HFF-Myc (cell line): ENCODE measurements around the gene JOSD1.

ENCODE experiments used
- DNase-seq: peaks from one replicate; pipeline ENCODE4 v3.0.0-alpha.2; 2011; ENCODE audit warnings: low read depth; ENCODE audit errors: extremely low read depth
- H3K4me3 ChIP-seq: replicated peaks from 2 replicates; pipeline ENCODE4 v1.5.1; 2011; ENCODE audit warnings: low read depth, mild to moderate bottlenecking, control low read depth, low read length
- TF ChIP-seq, protein P1 (sequence below): IDR thresholded peaks from 2 replicates; pipeline ENCODE4 v1.5.1; 2012; ENCODE audit warnings: mild to moderate bottlenecking, low read depth, low read length, control low read depth; ENCODE audit errors: missing control alignments

The JOSD1 gene

DNA sequence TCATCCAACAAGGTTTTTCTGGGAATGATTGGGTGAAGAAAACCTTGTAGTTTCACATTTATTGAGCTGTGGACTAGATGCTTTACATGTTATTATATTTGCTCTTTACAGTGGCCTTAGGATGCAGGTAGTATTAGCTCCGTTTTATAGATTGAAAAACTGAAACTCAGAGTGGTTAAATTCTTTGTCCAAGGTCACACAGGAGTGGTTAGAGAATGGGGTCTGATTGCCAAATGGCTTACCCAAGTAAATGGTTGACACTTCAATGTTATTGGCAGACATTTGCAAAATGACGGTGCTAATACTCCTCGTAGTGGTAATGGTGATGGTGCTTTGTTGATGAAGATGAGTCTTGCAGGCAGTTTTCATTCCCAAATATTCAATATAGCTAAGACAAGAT is 7.2 kb upstream of the JOSD1 start:
- TF ChIP-seq, protein P1, sequence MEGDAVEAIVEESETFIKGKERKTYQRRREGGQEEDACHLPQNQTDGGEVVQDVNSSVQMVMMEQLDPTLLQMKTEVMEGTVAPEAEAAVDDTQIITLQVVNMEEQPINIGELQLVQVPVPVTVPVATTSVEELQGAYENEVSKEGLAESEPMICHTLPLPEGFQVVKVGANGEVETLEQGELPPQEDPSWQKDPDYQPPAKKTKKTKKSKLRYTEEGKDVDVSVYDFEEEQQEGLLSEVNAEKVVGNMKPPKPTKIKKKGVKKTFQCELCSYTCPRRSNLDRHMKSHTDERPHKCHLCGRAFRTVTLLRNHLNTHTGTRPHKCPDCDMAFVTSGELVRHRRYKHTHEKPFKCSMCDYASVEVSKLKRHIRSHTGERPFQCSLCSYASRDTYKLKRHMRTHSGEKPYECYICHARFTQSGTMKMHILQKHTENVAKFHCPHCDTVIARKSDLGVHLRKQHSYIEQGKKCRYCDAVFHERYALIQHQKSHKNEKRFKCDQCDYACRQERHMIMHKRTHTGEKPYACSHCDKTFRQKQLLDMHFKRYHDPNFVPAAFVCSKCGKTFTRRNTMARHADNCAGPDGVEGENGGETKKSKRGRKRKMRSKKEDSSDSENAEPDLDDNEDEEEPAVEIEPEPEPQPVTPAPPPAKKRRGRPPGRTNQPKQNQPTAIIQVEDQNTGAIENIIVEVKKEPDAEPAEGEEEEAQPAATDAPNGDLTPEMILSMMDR, result no peak
- no peak for DNase-seq
- H3K4me3 ChIP-seq, result peak overlapping the region; percentile 61; the same call in 1 of the 2 replicates

DNA sequence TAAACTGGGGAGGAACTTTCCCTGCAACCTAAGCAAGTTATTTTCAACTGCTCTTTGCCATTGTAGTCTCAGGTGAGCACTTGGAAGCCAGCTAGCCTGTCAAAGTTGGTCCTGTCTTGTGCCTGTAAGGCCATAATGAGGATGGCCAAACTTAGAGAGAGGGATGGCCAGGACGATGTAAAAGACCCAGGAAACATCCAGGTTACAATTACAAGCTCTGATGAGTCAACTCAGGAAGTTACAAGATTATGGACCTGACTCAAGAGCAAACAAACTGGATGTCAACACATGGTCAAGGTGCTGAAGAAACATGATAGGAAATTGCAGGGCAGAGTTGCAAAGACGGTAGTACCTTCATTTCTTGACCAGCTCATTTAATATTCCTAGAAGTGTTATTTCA is 6.6 kb upstream of the JOSD1 start:
- TF ChIP-seq, protein P1, result no peak
- peak; percentile 25 for DNase-seq
- H3K4me3 ChIP-seq, result peak overlapping the region; percentile 61

DNA sequence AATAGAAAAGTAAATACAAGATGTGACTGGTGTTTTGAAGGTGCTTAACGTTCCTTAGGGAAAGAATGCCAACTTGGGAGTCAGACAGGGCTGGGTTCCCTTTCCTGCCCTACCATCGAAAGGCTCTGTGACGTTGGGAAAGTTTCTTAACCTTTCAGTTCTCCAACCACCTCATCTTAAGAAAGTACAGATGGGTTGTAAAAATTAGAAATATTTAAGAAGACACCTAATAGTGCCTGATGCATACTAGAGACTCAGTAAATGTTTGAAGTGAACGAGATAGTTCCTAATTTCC is 6.1 kb upstream of the JOSD1 start:
- no peak for DNase-seq
- peak overlapping the region; percentile 61 for H3K4me3 ChIP-seq
- TF ChIP-seq, protein P1, result no peak

DNA sequence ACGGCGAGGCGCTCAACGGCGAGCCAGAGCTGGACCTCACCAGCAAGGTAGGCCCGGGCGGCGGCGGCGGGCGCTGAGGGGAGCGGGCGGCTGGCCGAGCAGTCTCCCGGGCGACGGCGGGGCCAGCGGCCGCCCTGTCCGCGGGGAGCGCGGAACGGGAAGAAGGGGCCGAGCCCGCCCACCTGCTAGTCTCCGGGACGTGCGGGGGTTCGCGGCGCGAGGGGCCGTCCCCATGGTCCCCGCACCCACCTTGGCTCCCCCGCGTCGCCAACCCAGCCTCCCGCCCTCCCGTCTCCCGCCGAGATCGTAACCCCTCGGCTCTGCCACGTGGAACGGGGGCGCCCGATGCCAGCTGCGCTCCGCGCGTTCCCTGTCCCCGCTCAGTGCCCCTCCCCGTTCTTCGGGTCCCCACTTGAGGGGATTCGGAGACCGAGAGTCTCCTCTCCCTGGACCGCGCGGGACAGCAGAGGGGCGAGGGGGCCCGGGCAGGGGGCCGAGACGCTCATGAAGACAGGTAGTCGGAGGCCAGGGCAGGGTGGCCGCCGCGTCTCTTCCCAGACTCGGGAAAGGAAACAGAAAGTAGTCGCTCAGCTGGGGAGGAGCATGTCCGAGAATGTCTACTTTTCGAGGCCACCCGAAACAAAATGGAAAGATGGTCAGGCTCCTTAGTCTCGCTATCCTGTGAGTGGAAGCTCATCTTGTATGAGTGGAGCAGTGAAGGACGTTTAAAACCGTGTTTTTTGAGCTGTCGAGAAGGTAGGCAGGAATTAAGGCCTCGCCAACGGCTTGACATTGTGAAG is 5.6 kb upstream of the JOSD1 start:
- TF ChIP-seq, protein P1, result no peak
- DNase-seq, result no peak
- peak overlapping the region; percentile 61 for H3K4me3 ChIP-seq

DNA sequence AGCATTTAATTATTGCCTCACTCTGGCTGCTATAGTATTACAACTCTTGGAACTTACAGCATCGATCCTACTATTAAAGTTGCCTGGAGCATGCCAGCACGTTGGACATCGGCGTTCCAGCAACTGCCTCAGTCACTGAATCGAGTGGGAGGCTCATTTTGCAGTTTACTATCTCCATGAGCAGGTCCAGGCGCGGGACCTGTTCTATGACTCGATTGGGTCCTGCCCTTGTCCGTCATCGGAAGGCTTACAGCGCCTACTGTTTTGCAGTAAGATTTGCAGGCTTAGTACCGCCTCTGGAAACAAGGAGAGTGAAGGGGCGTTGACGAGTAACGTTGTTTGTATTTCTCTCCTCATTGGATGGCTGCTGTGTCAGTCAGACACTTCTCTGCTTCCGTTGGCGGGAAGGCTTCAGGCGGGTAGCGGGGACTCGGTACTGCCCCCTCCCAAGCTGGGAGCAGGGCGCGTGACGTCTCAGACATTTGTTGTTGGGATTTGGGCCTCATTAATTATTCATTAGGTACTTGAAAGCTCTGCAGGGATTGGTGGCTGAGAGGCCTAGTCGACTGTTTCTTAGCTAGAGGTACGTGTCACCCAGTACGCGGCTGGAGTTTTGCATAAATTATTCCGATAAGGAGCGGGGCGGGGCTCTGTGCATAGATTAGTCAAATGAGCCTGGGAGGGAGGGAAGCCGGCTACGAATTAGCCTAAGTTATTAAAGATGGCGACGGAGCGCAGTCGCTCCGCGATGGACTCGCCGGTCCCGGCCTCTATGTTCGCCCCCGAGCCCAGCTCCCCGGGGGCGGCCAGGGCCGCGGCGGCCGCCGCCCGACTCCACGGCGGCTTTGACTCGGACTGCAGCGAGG is 4.7 kb upstream of the JOSD1 start, which contains the start of gene GTPBP1:
Gene GTPBP1 (plus strand): TSS at position 710 of the 866 bp plus-strand sequence. CDS start 12 bp downstream, at position 722.
- H3K4me3 ChIP-seq, result peak within 1 kb of the TSS; percentile 61
- TF ChIP-seq, protein P1, result no peak
- peak; percentile 100 for DNase-seq

DNA sequence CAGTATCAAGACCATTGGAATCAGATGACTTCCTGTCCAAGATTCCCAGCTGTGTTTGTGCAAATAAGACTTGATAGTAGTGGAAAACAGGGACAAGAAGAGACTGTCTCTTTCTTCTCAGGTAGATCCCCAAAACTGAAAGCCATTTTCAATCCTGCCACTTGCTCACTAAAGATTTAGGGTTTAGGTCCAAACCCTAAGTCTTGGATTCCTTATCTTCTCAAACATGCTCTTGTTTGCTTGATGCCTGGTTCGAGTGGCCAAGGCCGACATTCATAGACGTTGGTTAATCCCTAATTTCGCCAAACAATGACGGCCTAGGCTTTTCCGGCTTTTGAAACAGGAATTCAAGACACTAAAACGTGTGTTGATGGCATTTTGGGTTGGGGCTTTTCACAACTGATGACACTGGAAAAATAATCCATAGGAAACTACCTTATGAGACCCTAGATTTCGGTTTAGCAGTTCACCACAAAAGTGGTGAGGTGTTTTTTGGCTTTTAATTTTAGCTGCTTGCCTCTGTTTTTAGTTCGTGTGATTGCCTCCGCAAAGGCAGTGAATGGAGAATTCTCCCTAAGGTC is 4.0 kb upstream of the JOSD1 start:
- H3K4me3 ChIP-seq, result peak overlapping the region; percentile 33
- no peak for DNase-seq
- TF ChIP-seq, protein P1, result no peak
